Mesenchymal stem cell (in vitro differentiated cells and primary cell): ENCODE measurements around the gene USP8.

Source experiments
- DNase-seq: peaks from one replicate; pipeline ENCODE4 v3.0.0-alpha.2; 2013
- H2AFZ ChIP-seq: one replicate; pipeline ENCODE4 v1.6.1; 2013; ENCODE audit warnings: low read depth, mild to moderate bottlenecking, control low read depth, inconsistent platforms, low read length, moderate library complexity
- H2AK5ac ChIP-seq: 2 replicates; pipeline ENCODE4 v1.6.1; 2013; ENCODE audit warnings: low read length, moderate library complexity, mild to moderate bottlenecking, inconsistent platforms; ENCODE audit not compliant: severe bottlenecking
- H2BK120ac ChIP-seq: one replicate; pipeline ENCODE4 v1.6.1; 2013; ENCODE audit warnings: low read depth, mild to moderate bottlenecking, inconsistent platforms, low read length, moderate library complexity
- H2BK12ac ChIP-seq, 2 experiments: one replicate each; pipeline ENCODE4 v1.6.1; 2013; ENCODE audit warnings: inconsistent platforms in 2 of 2, low read length in 2 of 2, mild to moderate bottlenecking in 2 of 2, moderate library complexity in 2 of 2, control low read depth in 1 of 2
- H2BK15ac ChIP-seq: one replicate; pipeline ENCODE4 v1.6.1; 2013; ENCODE audit warnings: mild to moderate bottlenecking, low read depth, inconsistent platforms; ENCODE audit not compliant: poor library complexity, severe bottlenecking
- H2BK5ac ChIP-seq: 2 replicates; pipeline ENCODE4 v1.6.1; 2013; ENCODE audit warnings: low read depth, mild to moderate bottlenecking, low read length, control low read depth, inconsistent platforms; ENCODE audit not compliant: poor library complexity, severe bottlenecking
- H3K14ac ChIP-seq, 2 experiments: one replicate each; pipeline ENCODE4 v1.6.1; 2013; ENCODE audit warnings: inconsistent platforms in 2 of 2, low read length in 2 of 2, control low read depth in 1 of 2, mild to moderate bottlenecking in 1 of 2, moderate library complexity in 1 of 2
- H3K18ac ChIP-seq, 2 experiments: one replicate each; pipeline ENCODE4 v1.6.1; 2013; ENCODE audit warnings: inconsistent platforms in 2 of 2, low read length in 2 of 2, control low read depth in 1 of 2, low read depth in 1 of 2, mild to moderate bottlenecking in 1 of 2
- H3K23ac ChIP-seq, 2 experiments: one replicate each; pipeline ENCODE4 v1.6.1; 2013; ENCODE audit warnings: inconsistent platforms in 2 of 2, low read length in 2 of 2, mild to moderate bottlenecking in 2 of 2, moderate library complexity in 2 of 2, control low read depth in 1 of 2
- H3K27ac ChIP-seq: 2 replicates; pipeline ENCODE4 v1.5.1; 2013; ENCODE audit warnings: mild to moderate bottlenecking, moderate library complexity, low read length, control low read depth, inconsistent platforms; ENCODE audit not compliant: poor library complexity, severe bottlenecking
- H3K27me3 ChIP-seq, 2 experiments: 2 replicates each; pipeline versions ENCODE4 v1.6.1 to v1.7.0; 2013; ENCODE audit warnings: low read length in 2 of 2, mild to moderate bottlenecking in 2 of 2, moderate library complexity in 2 of 2, control low read depth in 1 of 2, inconsistent platforms in 1 of 2; ENCODE audit not compliant: control insufficient read depth in 1 of 2, insufficient read depth in 1 of 2
- H3K36me3 ChIP-seq, 2 experiments: 2 replicates each; pipeline versions ENCODE4 v1.6.1 to v1.7.0; 2013; ENCODE audit warnings: low read length in 2 of 2, control low read depth in 1 of 2, inconsistent platforms in 1 of 2, low read depth in 1 of 2, mild to moderate bottlenecking in 1 of 2; ENCODE audit not compliant: insufficient read depth in 2 of 2, control insufficient read depth in 1 of 2
- H3K4ac ChIP-seq, 2 experiments: one replicate each; pipeline ENCODE4 v1.6.1; 2013; ENCODE audit warnings: inconsistent platforms in 2 of 2, low read length in 2 of 2, mild to moderate bottlenecking in 2 of 2, moderate library complexity in 2 of 2, control low read depth in 1 of 2, low read depth in 1 of 2
- H3K4me1 ChIP-seq: 2 replicates; pipeline ENCODE4 v1.6.1; 2013; ENCODE audit warnings: low read depth, low read length, control low read depth; ENCODE audit not compliant: control insufficient read depth, insufficient read depth
- H3K4me2 ChIP-seq: 2 replicates; pipeline ENCODE4 v1.6.1; 2013; ENCODE audit warnings: low read length, mild to moderate bottlenecking, inconsistent platforms; ENCODE audit not compliant: poor library complexity, severe bottlenecking
- H3K4me3 ChIP-seq, 2 experiments: 2 replicates each; pipeline versions ENCODE4 v1.5.1 to v1.7.0; 2013; ENCODE audit warnings: low read length in 2 of 2, mild to moderate bottlenecking in 2 of 2, control low read depth in 1 of 2, low read depth in 1 of 2; ENCODE audit not compliant: insufficient read depth in 1 of 2
- H3K79me1 ChIP-seq: replicated peaks from 2 replicates; pipeline ENCODE4 v1.6.1; 2013; ENCODE audit warnings: mild to moderate bottlenecking, control low read depth, low read length, inconsistent platforms; ENCODE audit not compliant: poor library complexity, severe bottlenecking
- H3K9ac ChIP-seq: 2 replicates; pipeline ENCODE4 v1.7.0; 2013; ENCODE audit warnings: mild to moderate bottlenecking, low read length, moderate library complexity
- H3K9me3 ChIP-seq: 2 replicates; pipeline ENCODE4 v1.7.0; 2013; ENCODE audit warnings: mild to moderate bottlenecking, low read length; ENCODE audit not compliant: control insufficient read depth
- H4K8ac ChIP-seq: one replicate; pipeline ENCODE4 v1.6.1; 2013; ENCODE audit warnings: inconsistent platforms, mild to moderate bottlenecking, low read length, moderate library complexity
- H4K91ac ChIP-seq: one replicate; pipeline ENCODE4 v1.6.1; 2013; ENCODE audit warnings: mild to moderate bottlenecking, low read length, inconsistent platforms
- WGBS: methylation state at CpG from one replicate; pipeline ENCODE4 v1.1.7; 2013; ENCODE audit warnings: mixed read lengths; 5-methylcytosine and 5-hydroxymethylcytosine counted together

The USP8 gene

GRCh38 chr15:50463423-50464358 lies 39.5 kb downstream of the USP8 start:
- Histone ChIP-seq H2BK15ac (no peak overlapping the region), H3K4me3 (no peak overlapping the region), H3K4me2 (no peak overlapping the region), H3K14ac (no peak overlapping the region), H2AFZ (no peak overlapping the region), H3K27ac (no peak overlapping the region), H2BK120ac (no peak overlapping the region), H3K79me1 (peaks cover 5% of the 10 kb centered on the region), H3K4me1 (no peaks in the 10 kb centered on the region), H2AK5ac (no peak overlapping the region), H3K9ac (no peak overlapping the region), H3K9me3 (no peaks in the 10 kb centered on the region), H3K18ac (no peak overlapping the region), H2BK5ac (no peak overlapping the region), H3K23ac (no peak overlapping the region), H4K8ac (no peak overlapping the region), H3K36me3 (peaks cover 15 to 77% of the 10 kb centered on the region in 2 experiments), H2BK12ac (no peak overlapping the region), H3K4ac (no peak overlapping the region), H4K91ac (no peak overlapping the region), H3K27me3 (no peaks in the 10 kb centered on the region)
- peak; percentile 77 for DNase-seq
- WGBS = no CpG with 5 or more reads among the region's 2 CpGs

- no peaks in the 10 kb centered on the region for H3K27me3 ChIP-seq
- no peak for DNase-seq
- H3K4me1 ChIP-seq = peaks cover 1% of the 10 kb centered on the region
- no peak overlapping the region for H3K9ac ChIP-seq
- H3K14ac ChIP-seq = no peak overlapping the region
- no peak overlapping the region for H2AFZ ChIP-seq
- 100% methylated on average over 2 of the region's 2 CpGs for WGBS
- H3K9me3 ChIP-seq = no peaks in the 10 kb centered on the region
- no peak overlapping the region for H2BK120ac ChIP-seq
- H3K4me3 ChIP-seq = no peak overlapping the region
- H3K36me3 ChIP-seq = peaks cover 31 to 64% of the 10 kb centered on the region in 2 experiments
- no peak overlapping the region for H2BK15ac ChIP-seq
- H2AK5ac ChIP-seq = no peak overlapping the region
- peaks cover 13% of the 10 kb centered on the region for H3K79me1 ChIP-seq
- H3K27ac ChIP-seq = no peak overlapping the region
- no peak overlapping the region for H2BK5ac ChIP-seq
- H2BK12ac ChIP-seq = no peak overlapping the region
- H4K91ac ChIP-seq = no peak overlapping the region
- no peak overlapping the region for H3K23ac ChIP-seq
- no peak overlapping the region for H3K4ac ChIP-seq
- H3K4me2 ChIP-seq = no peak overlapping the region
- H4K8ac ChIP-seq = no peak overlapping the region
- H3K18ac ChIP-seq = no peak overlapping the region
Observed at GRCh38 chr15:50471072-50471471, 46.9 kb downstream of the USP8 start.

- no peak overlapping the region for H3K23ac ChIP-seq
- no peak overlapping the region for H3K18ac ChIP-seq
- no peak overlapping the region for H3K14ac ChIP-seq
- peaks cover 7% of the 10 kb centered on the region for H3K79me1 ChIP-seq
- H3K9ac ChIP-seq = no peak overlapping the region
- H2BK15ac ChIP-seq = no peak overlapping the region
- no peak overlapping the region for H3K4me2 ChIP-seq
- no peaks in the 10 kb centered on the region for H3K27me3 ChIP-seq
- H2BK120ac ChIP-seq = no peak overlapping the region
- DNase-seq = no peak
- H3K36me3 ChIP-seq = peaks cover 29 to 80% of the 10 kb centered on the region in 2 experiments
- no peak overlapping the region for H3K4ac ChIP-seq
- H2BK12ac ChIP-seq = no peak overlapping the region
- 98% methylated on average over 11 of the region's 12 CpGs for WGBS
- no peaks in the 10 kb centered on the region for H3K9me3 ChIP-seq
- H2AK5ac ChIP-seq = no peak overlapping the region
- no peak overlapping the region for H2AFZ ChIP-seq
- H2BK5ac ChIP-seq = no peak overlapping the region
- H3K4me1 ChIP-seq = peaks cover 3% of the 10 kb centered on the region
- no peak overlapping the region for H3K27ac ChIP-seq
- H3K4me3 ChIP-seq = no peak overlapping the region
- no peak overlapping the region for H4K8ac ChIP-seq
- H4K91ac ChIP-seq = no peak overlapping the region
Observed at GRCh38 chr15:50476143-50476542, 51.9 kb downstream of the USP8 start.

GRCh38 chr15:50484781-50485180 lies 60.6 kb downstream of the USP8 start:
- Histone ChIP-seq H3K4me2 (no peak overlapping the region), H3K79me1 (peaks cover 8% of the 10 kb centered on the region), H4K91ac (no peak overlapping the region), H3K9ac (no peak overlapping the region), H3K27me3 (no peaks in the 10 kb centered on the region), H3K14ac (no peak overlapping the region), H2AFZ (no peak overlapping the region), H3K4ac (no peak overlapping the region), H3K18ac (no peak overlapping the region), H3K4me1 (no peaks in the 10 kb centered on the region), H3K4me3 (no peak overlapping the region), H3K23ac (no peak overlapping the region), H2AK5ac (no peak overlapping the region), H2BK120ac (no peak overlapping the region), H3K36me3 (peaks cover 5 to 88% of the 10 kb centered on the region in 2 experiments), H3K27ac (no peak overlapping the region), H2BK5ac (no peak overlapping the region), H4K8ac (no peak overlapping the region), H2BK15ac (no peak overlapping the region), H2BK12ac (no peak overlapping the region), H3K9me3 (no peaks in the 10 kb centered on the region)
- DNase-seq = no peak
- 100% methylated on average over 1 of the region's 1 CpG for WGBS
